GM12801 (cell line): Measurements from ENCODE around the gene CTNNAL1.

ENCODE experiments used
- CTCF ChIP-seq: IDR thresholded peaks from one replicate; pipeline ENCODE4 v1.5.1; 2011; ENCODE audit warnings: control low read depth; ENCODE audit not compliant: insufficient read length; ENCODE audit errors: extremely low read depth

CTNNAL1 gene

GRCh38 chr9:109047259-109047658 is 34.0 kb upstream of the CTNNAL1 start:
- TF ChIP-seq CTCF = no peak

GRCh38 chr9:109046346-109046745 is 33.0 kb upstream of the CTNNAL1 start:
- no peak for TF ChIP-seq CTCF

GRCh38 chr9:109043578-109043977 is 30.3 kb upstream of the CTNNAL1 start:
- TF ChIP-seq CTCF = no peak

- no peak for TF ChIP-seq CTCF
Measured at GRCh38 chr9:109040571-109040970, 27.3 kb upstream of the CTNNAL1 start.

GRCh38 chr9:109039539-109039938 is 26.2 kb upstream of the CTNNAL1 start:
- no peak for TF ChIP-seq CTCF

- TF ChIP-seq CTCF = no peak
Measured at GRCh38 chr9:109037946-109038715, 24.8 kb upstream of the CTNNAL1 start.

- no peak for TF ChIP-seq CTCF
Measured at GRCh38 chr9:109036744-109037680, 23.7 kb upstream of the CTNNAL1 start.
